CD14-positive monocyte (primary cell): ENCODE measurements around the gene ZNF92. TPM values are rescaled to one million over a fixed set of nuclear protein-coding genes. Genes with fewer than 3 reads are reported as not detected.

Experiments
- DNase-seq, 3 donors: peaks; one replicate each; pipeline ENCODE4 v3.0.0-alpha.2; 2011 to 2022
- H2AFZ ChIP-seq: 2 replicates; pipeline ENCODE4 v1.6.0; 2012; ENCODE audit warnings: mild to moderate bottlenecking, low read depth, low read length, inconsistent platforms; ENCODE audit not compliant: insufficient read depth, poor library complexity, severe bottlenecking
- H3K27ac ChIP-seq, 2 donors: 1 replicate in 1 of 2; 2 replicates in 1 of 2; pipeline ENCODE4 v1.5.1; 2012 to 2013; ENCODE audit warnings: low read length in 2 of 2, control low read depth in 1 of 2, inconsistent platforms in 1 of 2, low read depth in 1 of 2, mild to moderate bottlenecking in 1 of 2
- H3K27me3 ChIP-seq, 2 donors: one replicate each; pipeline versions ENCODE4 v1.6.0 to v1.6.1; 2011 to 2013; ENCODE audit warnings: low read length in 2 of 2; ENCODE audit not compliant: control insufficient read depth in 2 of 2, insufficient read depth in 2 of 2
- H3K36me3 ChIP-seq, 2 donors: replicated peaks in 1 of 2; 1 replicate in 1 of 2; 2 replicates in 1 of 2; pipeline versions ENCODE4 v1.5.1 to v1.6.1; 2012 to 2013; ENCODE audit warnings: low read length in 2 of 2, control low read depth in 1 of 2, inconsistent platforms in 1 of 2, mild to moderate bottlenecking in 1 of 2; ENCODE audit not compliant: insufficient read depth in 2 of 2, control insufficient read depth in 1 of 2
- H3K4me1 ChIP-seq, 2 donors: 1 replicate in 1 of 2; 2 replicates in 1 of 2; pipeline versions ENCODE4 v1.5.1 to v1.6.1; 2012 to 2013; ENCODE audit warnings: low read length in 2 of 2, control low read depth in 1 of 2, inconsistent platforms in 1 of 2, mild to moderate bottlenecking in 1 of 2, moderate library complexity in 1 of 2; ENCODE audit not compliant: insufficient read depth in 2 of 2, control insufficient read depth in 1 of 2
- H3K4me2 ChIP-seq: replicated peaks from 2 replicates; pipeline ENCODE3; 2012; ENCODE audit warnings: low read length, moderate library complexity, mild to moderate bottlenecking; ENCODE audit not compliant: poor library complexity, severe bottlenecking; ENCODE audit errors: extremely low read depth
- H3K4me3 ChIP-seq, 3 experiments: fragments of 200-600 bp in 1 of 3; sonication (generic) in 1 of 3; replicated peaks in 1 of 3; 1 replicate in 2 of 3; 2 replicates in 1 of 3; pipeline ENCODE4 v1.5.1; 2011 to 2013; ENCODE audit warnings: low read length in 3 of 3, mild to moderate bottlenecking in 3 of 3, control low read depth in 2 of 3, low read depth in 2 of 3, inconsistent platforms in 1 of 3, moderate library complexity in 1 of 3
- H3K79me2 ChIP-seq: 2 replicates; pipeline ENCODE4 v1.6.0; 2012; ENCODE audit warnings: mild to moderate bottlenecking, control low read depth, inconsistent platforms, low read length, moderate library complexity; ENCODE audit not compliant: insufficient read depth
- H3K9ac ChIP-seq: 2 replicates; pipeline ENCODE4 v1.6.0; 2017; ENCODE audit warnings: low read length, mild to moderate bottlenecking; ENCODE audit not compliant: insufficient read depth, poor library complexity, severe bottlenecking
- H3K9me3 ChIP-seq, 2 donors: replicated peaks in 1 of 2; 1 replicate in 1 of 2; 2 replicates in 1 of 2; pipeline versions ENCODE4 v1.5.1 to v1.6.1; 2012 to 2013; ENCODE audit warnings: low read length in 2 of 2, control low read depth in 1 of 2; ENCODE audit not compliant: control insufficient read depth in 1 of 2, insufficient read depth in 1 of 2
- H4K20me1 ChIP-seq: 2 replicates; pipeline ENCODE4 v1.6.0; 2012; ENCODE audit warnings: mild to moderate bottlenecking, low read length, control low read depth, moderate library complexity; ENCODE audit not compliant: insufficient read depth
- H3K27ac Mint-ChIP-seq, 7 donors: one replicate each; pipeline ENCODE4 v1.8.0; 2020; ENCODE audit warnings: mild to moderate bottlenecking in 7 of 7, mixed read lengths in 7 of 7, moderate library complexity in 6 of 7, inconsistent platforms in 2 of 7
- H3K27me3 Mint-ChIP-seq, 3 donors: one replicate each; pipeline ENCODE4 v1.8.0; 2021 to 2022; ENCODE audit warnings: low read depth in 3 of 3, mild to moderate bottlenecking in 3 of 3, mixed read lengths in 3 of 3, moderate library complexity in 3 of 3, inconsistent platforms in 1 of 3
- H3K36me3 Mint-ChIP-seq, 2 donors: one replicate each; pipeline ENCODE4 v1.8.0; 2020; ENCODE audit warnings: mixed read lengths in 2 of 2, inconsistent platforms in 1 of 2, mild to moderate bottlenecking in 1 of 2
- H3K4me1 Mint-ChIP-seq: one replicate; pipeline ENCODE4 v1.8.0; 2020; ENCODE audit warnings: mild to moderate bottlenecking, mixed read lengths
- H3K4me3 Mint-ChIP-seq, 2 donors: one replicate each; pipeline ENCODE4 v1.8.0; 2020; ENCODE audit warnings: mild to moderate bottlenecking in 2 of 2, mixed read lengths in 2 of 2, moderate library complexity in 1 of 2
- H3K9me3 Mint-ChIP-seq, 7 donors: one replicate each; pipeline ENCODE4 v1.8.0; 2020 to 2022; ENCODE audit warnings: mixed read lengths in 7 of 7, mild to moderate bottlenecking in 6 of 7, moderate library complexity in 6 of 7, inconsistent platforms in 2 of 7
- WGBS: methylation state at CpG from one replicate; pipeline ENCODE4 v1.1.5; 2013; ENCODE audit warnings: missing lambda C conversion rate; ENCODE audit not compliant: insufficient coverage; 5-methylcytosine and 5-hydroxymethylcytosine counted together
- intact Hi-C, 2 donors: fragments of 100-400 bp; cut with micrococcal nuclease; formaldehyde crosslinking; loops; one replicate each; pipeline versions ENCODE4 v1.15.0 to v1.15.1; 2023
- polyA plus RNA-seq, 3 donors: library from polyadenylated mRNA; depleted of rRNA in 1 of 3; unstranded in 2 of 3; stranded (reverse) in 1 of 3; fragments of 300-500 nt in 2 of 3; fragments of >200 nt in 1 of 3; fragmentation: Illumina TruSeq in 2 of 3; gene quantifications; 1 replicate in 2 of 3; 2 replicates in 1 of 3; pipeline ENCODE4 v1.2.3, GENCODE V29; 2012 to 2021
- TF ChIP-seq, protein P1 (sequence below): fragments of 200-600 bp; IDR thresholded peaks from one replicate; pipeline ENCODE4 v1.8.0; 2022; ENCODE audit warnings: antibody characterized with exemption, mild to moderate bottlenecking

The ZNF92 gene
- polyA plus RNA-seq, 3 donors: 2.3 to 6.4 (median 4.1) TPM

DNA sequence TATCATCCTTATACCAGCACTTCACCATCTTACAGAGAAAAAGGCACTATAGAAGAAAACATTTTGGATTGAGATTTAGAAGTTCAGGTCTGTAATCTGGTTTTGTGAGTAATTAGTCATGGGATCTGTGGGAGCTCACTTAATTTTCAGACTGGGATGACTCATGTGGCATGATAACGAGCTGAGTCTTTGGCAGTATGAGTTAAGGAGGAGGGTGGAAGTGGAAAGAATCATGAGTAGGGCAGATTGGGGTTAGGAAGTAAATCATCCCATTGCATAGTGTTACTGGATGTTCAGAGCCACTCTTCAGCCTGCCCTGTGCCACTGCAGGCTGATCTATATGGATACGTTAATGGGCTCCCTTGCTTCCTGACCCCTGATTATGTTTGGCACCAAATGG lies 64.9 kb downstream of the ZNF92 start:
- no peaks in the 10 kb centered on the region for H3K4me1 Mint-ChIP-seq
- WGBS: 67% methylated on average over 1 of the region's 2 CpGs

DNA sequence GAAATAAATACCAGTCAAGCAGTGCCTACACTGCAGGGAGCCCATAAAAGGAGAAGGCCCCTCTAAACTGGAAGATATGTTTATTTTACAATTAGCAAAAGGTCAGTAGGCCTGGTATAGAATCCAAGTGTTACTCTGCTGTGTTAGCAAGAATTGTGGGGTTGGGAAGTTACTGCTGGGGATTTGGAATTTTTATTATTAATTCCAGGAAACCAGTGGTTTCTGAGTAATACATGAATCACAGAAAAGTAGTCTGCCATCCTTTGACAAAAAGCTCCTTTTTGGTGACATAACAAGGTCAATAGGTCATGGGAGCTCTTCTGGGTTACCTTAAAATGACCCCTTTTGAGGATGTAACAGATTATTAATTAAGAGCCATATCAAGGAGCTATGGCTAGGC lies 67.4 kb downstream of the ZNF92 start:
- peaks cover 0 to 2% (median 0%) of the 10 kb centered on the region in 3 donors for H3K27me3 Mint-ChIP-seq
- H3K4me3 Mint-ChIP-seq: no peak overlapping the region
- Histone ChIP-seq H3K79me2 (no peaks in the 10 kb centered on the region), H3K4me3 (no peak overlapping the region), H3K4me2 (no peak overlapping the region), H3K9me3 (no peaks in the 10 kb centered on the region), H4K20me1 (no peaks in the 10 kb centered on the region), H3K4me1 (no peaks in the 10 kb centered on the region), H3K9ac (no peak overlapping the region), H2AFZ (no peak overlapping the region), H3K27me3 (no peaks in the 10 kb centered on the region), H3K36me3 (no peaks in the 10 kb centered on the region), H3K27ac (no peak overlapping the region)
- TF ChIP-seq, protein P1, sequence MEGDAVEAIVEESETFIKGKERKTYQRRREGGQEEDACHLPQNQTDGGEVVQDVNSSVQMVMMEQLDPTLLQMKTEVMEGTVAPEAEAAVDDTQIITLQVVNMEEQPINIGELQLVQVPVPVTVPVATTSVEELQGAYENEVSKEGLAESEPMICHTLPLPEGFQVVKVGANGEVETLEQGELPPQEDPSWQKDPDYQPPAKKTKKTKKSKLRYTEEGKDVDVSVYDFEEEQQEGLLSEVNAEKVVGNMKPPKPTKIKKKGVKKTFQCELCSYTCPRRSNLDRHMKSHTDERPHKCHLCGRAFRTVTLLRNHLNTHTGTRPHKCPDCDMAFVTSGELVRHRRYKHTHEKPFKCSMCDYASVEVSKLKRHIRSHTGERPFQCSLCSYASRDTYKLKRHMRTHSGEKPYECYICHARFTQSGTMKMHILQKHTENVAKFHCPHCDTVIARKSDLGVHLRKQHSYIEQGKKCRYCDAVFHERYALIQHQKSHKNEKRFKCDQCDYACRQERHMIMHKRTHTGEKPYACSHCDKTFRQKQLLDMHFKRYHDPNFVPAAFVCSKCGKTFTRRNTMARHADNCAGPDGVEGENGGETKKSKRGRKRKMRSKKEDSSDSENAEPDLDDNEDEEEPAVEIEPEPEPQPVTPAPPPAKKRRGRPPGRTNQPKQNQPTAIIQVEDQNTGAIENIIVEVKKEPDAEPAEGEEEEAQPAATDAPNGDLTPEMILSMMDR: no peak
- no peak overlapping the region for H3K27ac Mint-ChIP-seq
- H3K9me3 Mint-ChIP-seq: peaks cover 0 to 13% (median 10%) of the 10 kb centered on the region in 7 donors
- no peaks in the 10 kb centered on the region for H3K36me3 Mint-ChIP-seq
- no peak for DNase-seq
- intact Hi-C loops: no loop called here
- H3K4me1 Mint-ChIP-seq: no peaks in the 10 kb centered on the region

More for the DNA sequence above, 64.9 kb downstream of the ZNF92 start:
- TF ChIP-seq, protein P1: no peak
- Histone ChIP-seq H3K27me3 (no peaks in the 10 kb centered on the region), H3K4me1 (no peaks in the 10 kb centered on the region), H3K79me2 (no peaks in the 10 kb centered on the region), H3K4me3 (no peak overlapping the region), H3K9ac (no peak overlapping the region), H2AFZ (no peak overlapping the region), H3K27ac (no peak overlapping the region), H4K20me1 (no peaks in the 10 kb centered on the region), H3K4me2 (no peak overlapping the region), H3K9me3 (no peaks in the 10 kb centered on the region), H3K36me3 (no peaks in the 10 kb centered on the region)
- intact Hi-C loops: no loop called here
- H3K36me3 Mint-ChIP-seq: no peaks in the 10 kb centered on the region
- peaks cover 1 to 19% (median 7%) of the 10 kb centered on the region in 7 donors for H3K9me3 Mint-ChIP-seq
- H3K4me3 Mint-ChIP-seq: no peak overlapping the region
- no peak for DNase-seq
- no peak overlapping the region for H3K27ac Mint-ChIP-seq
- peaks cover 0 to 2% (median 2%) of the 10 kb centered on the region in 3 donors for H3K27me3 Mint-ChIP-seq
